GM21423 (cell line): ENCODE data around the gene LANCL1.

Source experiments
- ATAC-seq: cut with Tn5 transposase; IDR thresholded peaks from one replicate; pipeline ENCODE4 v1.9.1; 2021; ENCODE audit warnings: mild to moderate bottlenecking, moderate library complexity; ENCODE audit not compliant: unreplicated experiment

Gene LANCL1

GRCh38 chr2:210412660-210413059 is 63.9 kb downstream of the LANCL1 start:
- ATAC-seq, result no peak

DNA sequence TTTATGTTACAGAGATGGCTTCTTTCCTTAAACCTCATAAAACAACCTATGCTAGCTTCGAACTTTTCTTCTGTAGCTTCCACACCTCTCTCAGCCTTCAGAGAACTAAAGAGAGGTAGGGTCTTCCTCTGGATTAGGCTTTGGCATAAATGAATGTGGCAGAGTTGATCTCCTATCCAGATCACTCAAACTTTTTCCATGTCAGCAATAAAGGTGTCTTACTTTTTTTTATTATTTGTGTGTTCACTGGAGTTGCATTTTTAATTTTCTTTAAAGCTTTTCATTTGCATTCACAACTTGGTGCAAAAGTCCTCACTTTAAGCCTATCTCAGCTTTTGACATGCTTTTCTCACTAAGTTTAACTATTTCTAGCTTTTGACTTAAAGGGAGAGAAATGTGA is 66.0 kb downstream of the LANCL1 start:
- no peak for ATAC-seq

GRCh38 chr2:210399440-210400041 is 77.0 kb downstream of the LANCL1 start:
- ATAC-seq, result no peak

GRCh38 chr2:210392469-210392881 is 84.1 kb downstream of the LANCL1 start:
- no peak for ATAC-seq

DNA sequence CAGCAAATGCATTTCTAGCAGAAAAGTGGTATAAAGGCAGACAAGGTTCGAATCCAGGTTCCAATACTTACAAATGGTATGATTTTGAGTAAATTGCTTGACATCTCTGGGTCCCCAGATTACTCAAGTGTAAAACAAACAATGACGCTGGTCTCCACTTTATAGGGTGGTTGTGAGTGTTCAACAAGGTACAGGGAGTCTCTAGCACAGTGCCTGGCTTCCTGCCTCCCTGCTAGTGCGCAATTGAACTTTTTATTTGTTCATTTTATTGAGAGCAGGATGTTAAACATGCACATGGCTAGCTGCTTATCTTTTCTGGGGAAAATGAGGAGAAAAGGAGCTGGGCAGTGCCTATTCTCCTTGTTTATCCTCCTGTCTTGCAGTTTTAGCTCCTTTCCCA is 86.7 kb downstream of the LANCL1 start:
- ATAC-seq, result no peak

GRCh38 chr2:210388148-210388547 is 88.4 kb downstream of the LANCL1 start:
- ATAC-seq, result no peak

- ATAC-seq, result no peak
These were observed 89.5 kb downstream of the LANCL1 start for GRCh38 chr2:210387074-210387473.
